Measurements from ENCODE around the gene EEF2K.
"Not testable (repeated sequence)": the region's sequence is repeated elsewhere in the genome, so short reads cannot be mapped to it uniquely, and the experiment has no call there.

EEF2K gene

GRCh38 chr16:22297114-22297870 lies 91.2 kb downstream of the EEF2K start, which contains the start of gene POLR3E:
POLR3E (plus strand) TSS chr16:22297409; CDS start chr16:22302969, 5,560 bp downstream.
- TF ChIP-seq SUZ12 (IDR thresholded peaks at IDR 0.05; ENCODE audit: extremely low read depth, insufficient read depth, insufficient read length) (no peak), YY1 (IDR thresholded peaks at IDR 0.05; ENCODE audit: insufficient read depth, insufficient read length) (peak; percentile 74), ZNF274 (IDR thresholded peaks at IDR 0.05; ENCODE audit: low read depth, low read length) (no peak)
- peaks cover 33% of the 10 kb centered on the region for H3K36me3 ChIP-seq (ENCODE audit: insufficient read depth, insufficient read length, low read length)
- DNase-seq (ENCODE audit: low read depth, low spot score), result peak; percentile 98
- H3K4me3 ChIP-seq (ENCODE audit: insufficient read length, low read depth), result peak within 1 kb of the TSS; percentile 96
- peak within 1 kb of the TSS; percentile 98 for H3K9ac ChIP-seq (ENCODE audit: insufficient read length, low read depth)
- H3K27me3 ChIP-seq (ENCODE audit: insufficient read depth, insufficient read length), result no peaks in the 10 kb centered on the region
- peaks cover 2% of the 10 kb centered on the region for H3K4me1 ChIP-seq (ENCODE audit: insufficient read depth, insufficient read length)
- H3K9me3 ChIP-seq (ENCODE audit: insufficient read depth, low read length), result no peaks in the 10 kb centered on the region

DNA sequence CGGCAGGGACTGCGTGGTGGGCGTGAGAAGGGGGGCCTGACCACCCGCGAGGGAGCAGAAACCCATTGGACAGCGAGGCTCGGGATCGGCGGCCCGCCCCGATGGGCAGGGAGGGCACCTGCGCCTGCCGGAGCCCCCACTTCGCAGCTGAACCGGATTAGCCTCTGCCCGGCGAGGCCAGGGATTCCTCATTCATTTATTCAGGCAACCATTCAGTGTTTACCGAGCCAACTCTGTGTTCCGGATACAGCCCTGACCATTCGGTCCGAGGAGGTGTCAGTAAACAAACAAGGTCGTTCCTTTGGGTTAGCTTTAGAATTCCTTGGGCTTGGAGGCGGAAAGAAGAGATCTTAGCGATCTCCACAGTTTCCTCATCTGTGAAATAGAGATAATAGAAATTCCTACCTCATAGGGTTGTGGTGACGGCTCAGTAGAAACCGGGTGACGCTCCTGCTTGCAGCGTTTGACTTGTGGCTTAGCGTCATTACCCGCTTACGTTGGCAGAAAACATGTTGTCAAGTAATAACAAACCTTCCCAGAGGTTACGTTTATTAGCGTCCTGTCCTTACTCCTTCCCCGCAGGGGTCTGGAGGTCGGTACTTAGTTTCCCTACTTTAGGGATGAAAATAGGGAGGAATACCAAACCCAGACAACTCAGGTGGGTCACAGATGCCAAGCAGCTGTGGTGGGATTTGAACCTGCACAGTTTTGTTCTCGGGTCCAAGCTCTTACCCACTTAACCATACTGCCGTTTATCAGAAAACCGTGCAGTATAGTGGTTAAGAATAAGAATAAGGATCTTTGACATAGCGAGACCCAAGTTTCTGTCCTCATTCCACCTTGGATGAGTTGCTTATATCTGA lies 92.0 kb downstream of the EEF2K start:
- TF ChIP-seq YY1 (IDR thresholded peaks at IDR 0.05; ENCODE audit: insufficient read depth, insufficient read length) (no peak), SUZ12 (IDR thresholded peaks at IDR 0.05; ENCODE audit: extremely low read depth, insufficient read depth, insufficient read length) (no peak), ZNF274 (IDR thresholded peaks at IDR 0.05; ENCODE audit: low read depth, low read length) (no peak)
- Histone ChIP-seq H3K4me1 (ENCODE audit: insufficient read depth, insufficient read length) (peaks cover 2% of the 10 kb centered on the region), H3K36me3 (ENCODE audit: insufficient read depth, insufficient read length, low read length) (peaks cover 41% of the 10 kb centered on the region), H3K4me3 (ENCODE audit: insufficient read length, low read depth) (peak overlapping the region; percentile 96), H3K9ac (ENCODE audit: insufficient read length, low read depth) (peak overlapping the region; percentile 98), H3K9me3 (ENCODE audit: insufficient read depth, low read length) (no peaks in the 10 kb centered on the region), H3K27me3 (ENCODE audit: insufficient read depth, insufficient read length) (no peaks in the 10 kb centered on the region)
- DNase-seq (ENCODE audit: low read depth, low spot score), result peak; percentile 54

DNA sequence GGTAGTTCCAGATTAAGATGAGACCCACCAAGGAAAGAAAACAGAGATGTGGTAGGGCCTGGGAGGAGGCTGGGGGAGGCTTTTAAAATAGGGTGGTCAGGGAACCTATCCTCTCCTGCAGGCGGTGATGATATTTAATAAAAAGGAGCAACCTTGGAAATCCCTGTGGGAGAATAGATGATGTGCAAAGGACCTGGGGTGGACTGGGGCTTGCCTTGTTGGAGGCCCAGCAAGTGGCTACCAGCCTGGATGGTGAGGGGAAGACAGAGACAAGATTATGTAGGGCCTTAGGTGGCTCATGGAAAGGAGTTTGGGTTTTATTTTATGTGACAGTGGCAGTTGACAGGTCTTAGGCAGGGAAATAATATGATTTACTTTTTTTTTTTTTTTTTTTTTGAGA lies 93.0 kb downstream of the EEF2K start:
- Histone ChIP-seq H3K27me3 (ENCODE audit: insufficient read depth, insufficient read length) (no peaks in the 10 kb centered on the region), H3K36me3 (ENCODE audit: insufficient read depth, insufficient read length, low read length) (peaks cover 50% of the 10 kb centered on the region), H3K9me3 (ENCODE audit: insufficient read depth, low read length) (no peaks in the 10 kb centered on the region), H3K9ac (ENCODE audit: insufficient read length, low read depth) (peak overlapping the region; percentile 26), H3K4me1 (ENCODE audit: insufficient read depth, insufficient read length) (peaks cover 2% of the 10 kb centered on the region), H3K4me3 (ENCODE audit: insufficient read length, low read depth) (no peak overlapping the region)
- no peak for TF ChIP-seq SUZ12 (IDR thresholded peaks at IDR 0.05; ENCODE audit: extremely low read depth, insufficient read depth, insufficient read length)
- TF ChIP-seq ZNF274 (IDR thresholded peaks at IDR 0.05; ENCODE audit: low read depth, low read length), result no peak
- TF ChIP-seq YY1 (IDR thresholded peaks at IDR 0.05; ENCODE audit: insufficient read depth, insufficient read length), result no peak
- no peak for DNase-seq (ENCODE audit: low read depth, low spot score)

- Histone ChIP-seq H3K36me3 (ENCODE audit: insufficient read depth, insufficient read length, low read length) (peaks cover 65% of the 10 kb centered on the region), H3K4me3 (ENCODE audit: insufficient read length, low read depth) (no peak overlapping the region), H3K9ac (ENCODE audit: insufficient read length, low read depth) (no peak overlapping the region), H3K27me3 (ENCODE audit: insufficient read depth, insufficient read length) (no peaks in the 10 kb centered on the region), H3K9me3 (ENCODE audit: insufficient read depth, low read length) (no peaks in the 10 kb centered on the region), H3K4me1 (ENCODE audit: insufficient read depth, insufficient read length) (peaks cover 2% of the 10 kb centered on the region)
- DNase-seq (ENCODE audit: low read depth, low spot score), result no peak
- TF ChIP-seq YY1 (IDR thresholded peaks at IDR 0.05; ENCODE audit: insufficient read depth, insufficient read length) (no peak), ZNF274 (IDR thresholded peaks at IDR 0.05; ENCODE audit: low read depth, low read length) (no peak), SUZ12 (IDR thresholded peaks at IDR 0.05; ENCODE audit: extremely low read depth, insufficient read depth, insufficient read length) (no peak)
Observed at GRCh38 chr16:22300427-22301071, 94.5 kb downstream of the EEF2K start.

GRCh38 chr16:22301423-22301822 lies 95.3 kb downstream of the EEF2K start:
- not testable (repeated sequence) for H3K9ac ChIP-seq (ENCODE audit: insufficient read length, low read depth); H3K4me1 ChIP-seq (ENCODE audit: insufficient read depth, insufficient read length); H3K27me3 ChIP-seq (ENCODE audit: insufficient read depth, insufficient read length); H3K4me3 ChIP-seq (ENCODE audit: insufficient read length, low read depth); DNase-seq (ENCODE audit: low read depth, low spot score); H3K9me3 ChIP-seq (ENCODE audit: insufficient read depth, low read length)
- peaks cover 73% of the 10 kb centered on the region for H3K36me3 ChIP-seq (ENCODE audit: insufficient read depth, insufficient read length, low read length)

DNA sequence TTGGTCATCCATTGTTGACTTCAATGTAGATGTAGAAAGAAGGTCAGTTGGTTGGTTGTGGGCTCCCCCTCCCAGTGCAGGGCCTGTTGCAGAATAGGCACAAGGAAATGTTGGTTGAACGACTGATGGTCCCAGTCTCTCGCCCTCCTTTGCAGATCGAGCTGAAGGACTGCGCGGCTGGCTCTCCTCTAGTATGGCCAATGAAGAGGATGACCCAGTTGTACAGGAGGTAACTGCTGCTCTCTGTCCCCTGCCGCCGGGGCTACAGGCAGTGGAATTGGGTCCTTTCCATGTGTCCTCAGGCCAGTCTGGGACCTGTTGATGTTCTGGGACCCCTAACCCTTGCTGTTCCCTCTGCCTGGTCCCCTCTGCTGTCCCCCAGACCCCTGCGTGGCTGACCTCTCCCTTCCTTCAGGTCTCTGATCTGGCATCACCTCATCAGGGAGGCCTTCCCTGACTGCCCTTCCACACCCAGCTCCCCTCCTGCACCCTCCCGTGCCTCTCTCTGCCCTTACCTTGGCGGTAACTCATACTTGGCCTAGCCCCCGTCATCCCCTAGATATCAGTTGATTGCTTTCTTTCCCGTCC lies 96.8 kb downstream of the EEF2K start:
- Histone ChIP-seq H3K4me1 (ENCODE audit: insufficient read depth, insufficient read length) (peaks cover 2% of the 10 kb centered on the region), H3K36me3 (ENCODE audit: insufficient read depth, insufficient read length, low read length) (peaks cover 88% of the 10 kb centered on the region), H3K9ac (ENCODE audit: insufficient read length, low read depth) (no peak overlapping the region)

More for the DNA sequence above, 96.8 kb downstream of the EEF2K start:
- no peak for TF ChIP-seq SUZ12 (IDR thresholded peaks at IDR 0.05; ENCODE audit: extremely low read depth, insufficient read depth, insufficient read length)
- TF ChIP-seq YY1 (IDR thresholded peaks at IDR 0.05; ENCODE audit: insufficient read depth, insufficient read length), result no peak
- TF ChIP-seq ZNF274 (IDR thresholded peaks at IDR 0.05; ENCODE audit: low read depth, low read length), result no peak
- H3K4me3 ChIP-seq (ENCODE audit: insufficient read length, low read depth), result no peak overlapping the region
- H3K27me3 ChIP-seq (ENCODE audit: insufficient read depth, insufficient read length), result no peaks in the 10 kb centered on the region
- no peaks in the 10 kb centered on the region for H3K9me3 ChIP-seq (ENCODE audit: insufficient read depth, low read length)
- no peak for DNase-seq (ENCODE audit: low read depth, low spot score)

All from NT2/D1 (cell line).